Measurements from ENCODE around the gene SIK3. TPM values are rescaled to one million over a fixed set of nuclear protein-coding genes. Genes with fewer than 3 reads are reported as not detected.

The SIK3 gene
- total and polyA plus RNA-seq, 2 donors (not counting 3 experiments of a cell fraction or from before 2014, with no cell fraction given): 10.3 to 21.3 TPM

DNA sequence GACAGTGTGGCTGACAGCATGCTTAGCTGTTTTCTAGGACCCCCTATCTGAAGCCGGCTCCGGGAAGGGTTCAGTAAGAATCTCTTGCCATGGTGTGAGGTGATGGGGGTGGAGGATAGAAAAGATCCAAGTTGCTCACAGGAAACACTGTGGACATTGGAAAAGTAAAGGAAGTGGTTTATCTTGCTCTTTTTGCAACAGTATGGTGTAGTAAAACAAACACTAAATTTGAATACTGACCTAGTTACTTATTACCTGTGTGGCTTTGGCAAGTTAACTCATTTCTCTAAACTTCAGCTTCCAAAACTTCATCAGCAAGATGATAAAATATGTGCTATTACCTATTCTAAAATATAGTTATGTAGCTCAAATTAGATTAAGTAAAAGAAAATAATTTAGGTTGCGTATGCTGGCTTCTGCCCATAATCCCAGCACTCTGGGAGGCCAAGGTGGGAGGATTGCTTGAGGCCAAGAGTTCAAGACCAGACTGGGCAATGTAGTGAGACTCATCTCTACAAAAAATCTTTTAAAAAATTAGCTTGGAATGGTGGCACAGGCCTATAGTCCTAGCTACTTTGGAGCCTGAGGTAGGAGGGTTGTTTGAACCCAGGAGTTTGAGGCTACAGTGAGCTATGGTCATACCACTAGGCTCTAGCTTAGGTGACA, 209.2 kb downstream of the SIK3 start:
- Histone ChIP-seq H3K4me3 (replicated peaks in 1 of 3; ENCODE audit: insufficient read depth in 1 of 3, low read depth in 1 of 3, low read length in 3 of 3) (no peak overlapping the region), H3K9ac (replicated peaks; ENCODE audit: extremely low read depth, insufficient read depth, low read length) (no peak overlapping the region), H3K9me3 (replicated peaks; ENCODE audit: control insufficient read depth, insufficient read depth, low read length) (no peaks in the 10 kb centered on the region), H4K20me1 (replicated peaks; ENCODE audit: control insufficient read depth, extremely low read depth, insufficient read depth, low read length) (no peaks in the 10 kb centered on the region), H3K4me1 (ENCODE audit: control insufficient read depth, extremely low read depth, insufficient read depth, low read length) (peaks cover 3% of the 10 kb centered on the region), H2AFZ (ENCODE audit: low read depth, low read length) (no peak overlapping the region), H3K27ac (ENCODE audit: insufficient read depth, low read depth, low read length) (no peak overlapping the region), H3K36me3 (ENCODE audit: control insufficient read depth in 2 of 2, extremely low read depth in 1 of 2, insufficient read depth in 2 of 2, low read length in 2 of 2) (peaks cover 0 to 2% of the 10 kb centered on the region in 2 experiments), H3K9me1 (replicated peaks; ENCODE audit: control insufficient read depth, extremely low read depth, insufficient read depth, low read length) (no peaks in the 10 kb centered on the region), H3K79me2 (ENCODE audit: control insufficient read depth, insufficient read depth, low read length) (no peaks in the 10 kb centered on the region), H3K27me3 (ENCODE audit: control insufficient read depth in 2 of 2, insufficient read depth in 2 of 2, low read length in 2 of 2) (no peaks in the 10 kb centered on the region), H3K4me2 (ENCODE audit: insufficient read depth, low read length) (no peak overlapping the region)
- no peak for DNase-seq (ENCODE audit: low read depth, low spot score)
- intact Hi-C loops (cut with micrococcal nuclease): no loop called here
- no TSS peak for BruUV-seq (replicated peaks)
- ChIA-PET POLR2A (interaction anchor here (0.6 kb wide), 1 partner anchor 228 kb away, joined by 3 read pairs; no protein-coding TSS in a partner anchor), CTCF (interaction anchor here (1.2 to 4.3 kb wide), 4 partner anchors 9 to 217 kb away, joined by 3 to 33 read pairs (median 6); partner anchors contain the start of gene APOA5)
- dilution Hi-C loops (cut with MboI; ENCODE audit: extremely low pct_ligation_motif_present, low sequenced_read_pairs): no loop called here
- no peak for FAIRE-seq
- TF ChIP-seq, protein P1, sequence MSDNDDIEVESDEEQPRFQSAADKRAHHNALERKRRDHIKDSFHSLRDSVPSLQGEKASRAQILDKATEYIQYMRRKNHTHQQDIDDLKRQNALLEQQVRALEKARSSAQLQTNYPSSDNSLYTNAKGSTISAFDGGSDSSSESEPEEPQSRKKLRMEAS (IDR thresholded peaks at IDR 0.05; ENCODE audit: insufficient read depth, insufficient read length): no peak
- TF ChIP-seq EZH2 (IDR thresholded peaks at IDR 0.05; ENCODE audit: borderline replicate concordance, low read depth, low read length, severe bottlenecking) (no peak), POLR2A (IDR thresholded peaks at IDR 0.05; ENCODE audit: low read depth, low read length) (no peak), FOS (IDR thresholded peaks at IDR 0.05; ENCODE audit: borderline replicate concordance, insufficient read depth, low read length) (no peak), JUN (IDR thresholded peaks at IDR 0.05; ENCODE audit: borderline replicate concordance, insufficient read depth, insufficient read length, low read depth) (no peak), POLR2AphosphoS5 (IDR thresholded peaks at IDR 0.05; ENCODE audit: insufficient read depth, low read depth, low read length) (no peak), GATA2 (IDR thresholded peaks at IDR 0.05; ENCODE audit: insufficient read depth, insufficient read length, low read depth, low read length) (no peak), MYC (IDR thresholded peaks at IDR 0.05; ENCODE audit: low read depth, low read length) (no peak)
- TF ChIP-seq, protein P2, sequence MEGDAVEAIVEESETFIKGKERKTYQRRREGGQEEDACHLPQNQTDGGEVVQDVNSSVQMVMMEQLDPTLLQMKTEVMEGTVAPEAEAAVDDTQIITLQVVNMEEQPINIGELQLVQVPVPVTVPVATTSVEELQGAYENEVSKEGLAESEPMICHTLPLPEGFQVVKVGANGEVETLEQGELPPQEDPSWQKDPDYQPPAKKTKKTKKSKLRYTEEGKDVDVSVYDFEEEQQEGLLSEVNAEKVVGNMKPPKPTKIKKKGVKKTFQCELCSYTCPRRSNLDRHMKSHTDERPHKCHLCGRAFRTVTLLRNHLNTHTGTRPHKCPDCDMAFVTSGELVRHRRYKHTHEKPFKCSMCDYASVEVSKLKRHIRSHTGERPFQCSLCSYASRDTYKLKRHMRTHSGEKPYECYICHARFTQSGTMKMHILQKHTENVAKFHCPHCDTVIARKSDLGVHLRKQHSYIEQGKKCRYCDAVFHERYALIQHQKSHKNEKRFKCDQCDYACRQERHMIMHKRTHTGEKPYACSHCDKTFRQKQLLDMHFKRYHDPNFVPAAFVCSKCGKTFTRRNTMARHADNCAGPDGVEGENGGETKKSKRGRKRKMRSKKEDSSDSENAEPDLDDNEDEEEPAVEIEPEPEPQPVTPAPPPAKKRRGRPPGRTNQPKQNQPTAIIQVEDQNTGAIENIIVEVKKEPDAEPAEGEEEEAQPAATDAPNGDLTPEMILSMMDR (IDR thresholded peaks at IDR 0.05; ENCODE audit: extremely low read depth in 1 of 2, insufficient read depth in 1 of 2, low read depth in 1 of 2, low read length in 2 of 2): no peak

Measured in endothelial cell of umbilical vein (primary cell).